Endothelial cell of umbilical vein (primary cell): ENCODE measurements around the gene HPS3.

Source experiments
- MYC ChIP-seq: IDR thresholded peaks from one replicate; pipeline ENCODE4 v1.6.1; 2011; ENCODE audit warnings: mild to moderate bottlenecking, low read depth, low read length
- TF ChIP-seq, protein P1 (sequence below), 2 donors: IDR thresholded peaks; 1 replicate in 1 of 2; 2 replicates in 1 of 2; pipeline ENCODE4 v1.5.1; 2011; ENCODE audit warnings: low read length in 2 of 2, mild to moderate bottlenecking in 2 of 2, moderate library complexity in 2 of 2, control low read depth in 1 of 2, inconsistent platforms in 1 of 2, low read depth in 1 of 2; ENCODE audit not compliant: insufficient read depth in 1 of 2; ENCODE audit errors: extremely low read depth in 1 of 2

DNA sequence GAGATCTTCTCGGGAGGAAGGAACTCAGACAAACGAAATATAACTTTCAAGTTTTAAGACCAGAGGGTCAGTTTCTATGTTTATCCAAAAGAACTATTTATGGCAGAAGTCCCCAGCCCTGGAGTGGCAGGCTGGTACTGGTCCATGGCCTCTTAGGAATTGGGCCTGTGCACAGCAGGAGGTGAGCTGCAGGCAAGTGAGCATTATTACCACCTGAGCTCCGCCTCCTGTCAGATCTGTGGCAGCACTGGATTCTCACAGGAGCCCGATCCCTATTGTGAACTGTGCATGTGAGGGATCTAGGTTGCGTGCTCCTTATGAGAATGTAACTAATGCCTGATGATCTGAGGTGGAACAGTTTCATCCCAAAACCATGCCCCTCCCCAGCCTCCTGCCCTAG lies 14.3 kb upstream of the HPS3 start:
- TF ChIP-seq, protein P1, sequence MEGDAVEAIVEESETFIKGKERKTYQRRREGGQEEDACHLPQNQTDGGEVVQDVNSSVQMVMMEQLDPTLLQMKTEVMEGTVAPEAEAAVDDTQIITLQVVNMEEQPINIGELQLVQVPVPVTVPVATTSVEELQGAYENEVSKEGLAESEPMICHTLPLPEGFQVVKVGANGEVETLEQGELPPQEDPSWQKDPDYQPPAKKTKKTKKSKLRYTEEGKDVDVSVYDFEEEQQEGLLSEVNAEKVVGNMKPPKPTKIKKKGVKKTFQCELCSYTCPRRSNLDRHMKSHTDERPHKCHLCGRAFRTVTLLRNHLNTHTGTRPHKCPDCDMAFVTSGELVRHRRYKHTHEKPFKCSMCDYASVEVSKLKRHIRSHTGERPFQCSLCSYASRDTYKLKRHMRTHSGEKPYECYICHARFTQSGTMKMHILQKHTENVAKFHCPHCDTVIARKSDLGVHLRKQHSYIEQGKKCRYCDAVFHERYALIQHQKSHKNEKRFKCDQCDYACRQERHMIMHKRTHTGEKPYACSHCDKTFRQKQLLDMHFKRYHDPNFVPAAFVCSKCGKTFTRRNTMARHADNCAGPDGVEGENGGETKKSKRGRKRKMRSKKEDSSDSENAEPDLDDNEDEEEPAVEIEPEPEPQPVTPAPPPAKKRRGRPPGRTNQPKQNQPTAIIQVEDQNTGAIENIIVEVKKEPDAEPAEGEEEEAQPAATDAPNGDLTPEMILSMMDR (IDR thresholded peaks at IDR 0.05; ENCODE audit: extremely low read depth in 1 of 2, insufficient read depth in 1 of 2, low read depth in 1 of 2, low read length in 2 of 2) = no peak
- TF ChIP-seq MYC = no peak
